T-helper 1 cell treated with Interleukin-12 subunit alpha and Interleukin-12 subunit beta and Interleukin-4 antibody, amounts not matched to agents 30 μg/mL and 1 μg/mL, for 36 hours (primary cell): ENCODE results near the gene HPX.
"Not testable (repeated sequence)": the region's sequence is repeated elsewhere in the genome, so short reads cannot be mapped to it uniquely, and the experiment has no call there.

Experiments
- H3K27ac Mint-ChIP-seq: one replicate; pipeline ENCODE4 v1.8.0; 2021; ENCODE audit warnings: mild to moderate bottlenecking, mixed read lengths
- H3K27me3 Mint-ChIP-seq: one replicate; pipeline ENCODE4 v1.8.0; 2021; ENCODE audit warnings: low read depth, mixed read lengths
- H3K36me3 Mint-ChIP-seq: one replicate; pipeline ENCODE4 v1.8.0; 2021; ENCODE audit warnings: low read depth, mixed read lengths
- H3K4me1 Mint-ChIP-seq: one replicate; pipeline ENCODE4 v1.8.0; 2021; ENCODE audit warnings: low read depth, mixed read lengths
- H3K4me3 Mint-ChIP-seq: one replicate; pipeline ENCODE4 v1.8.0; 2021; ENCODE audit warnings: mild to moderate bottlenecking, moderate library complexity, mixed read lengths
- H3K9me3 Mint-ChIP-seq: one replicate; pipeline ENCODE4 v1.8.0; 2021; ENCODE audit warnings: mixed read lengths

HPX gene

DNA sequence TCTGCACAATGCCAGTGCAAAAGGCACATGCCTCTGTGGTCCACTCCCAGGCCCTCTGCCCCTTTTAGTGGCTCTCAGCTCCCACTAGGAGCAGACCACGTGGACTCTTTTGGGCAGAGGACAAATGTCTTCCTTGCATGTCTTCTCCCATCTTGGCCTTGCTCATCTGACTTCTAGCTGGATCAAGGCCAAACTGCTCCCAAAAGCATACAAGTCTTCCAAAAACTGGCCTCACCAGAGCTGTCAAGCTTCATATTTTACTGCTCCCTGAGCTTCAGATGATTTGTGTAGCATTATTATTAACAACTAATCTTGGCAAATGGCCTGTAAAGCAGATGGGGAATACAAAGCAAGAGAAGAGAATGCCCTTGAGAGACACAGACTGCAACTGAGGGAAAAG lies 43.6 kb downstream of the HPX start:
- H3K4me1 Mint-ChIP-seq, result peaks cover 23% of the 10 kb centered on the region
- no peak overlapping the region for H3K27ac Mint-ChIP-seq
- peaks cover 56% of the 10 kb centered on the region for H3K36me3 Mint-ChIP-seq
- no peak overlapping the region for H3K4me3 Mint-ChIP-seq
- H3K27me3 Mint-ChIP-seq, result no peaks in the 10 kb centered on the region
- no peaks in the 10 kb centered on the region for H3K9me3 Mint-ChIP-seq

GRCh38 chr11:6395470-6396060 lies 45.2 kb downstream of the HPX start:
- no peak overlapping the region for H3K4me3 Mint-ChIP-seq
- H3K36me3 Mint-ChIP-seq, result peaks cover 53% of the 10 kb centered on the region
- H3K27ac Mint-ChIP-seq, result no peak overlapping the region

DNA sequence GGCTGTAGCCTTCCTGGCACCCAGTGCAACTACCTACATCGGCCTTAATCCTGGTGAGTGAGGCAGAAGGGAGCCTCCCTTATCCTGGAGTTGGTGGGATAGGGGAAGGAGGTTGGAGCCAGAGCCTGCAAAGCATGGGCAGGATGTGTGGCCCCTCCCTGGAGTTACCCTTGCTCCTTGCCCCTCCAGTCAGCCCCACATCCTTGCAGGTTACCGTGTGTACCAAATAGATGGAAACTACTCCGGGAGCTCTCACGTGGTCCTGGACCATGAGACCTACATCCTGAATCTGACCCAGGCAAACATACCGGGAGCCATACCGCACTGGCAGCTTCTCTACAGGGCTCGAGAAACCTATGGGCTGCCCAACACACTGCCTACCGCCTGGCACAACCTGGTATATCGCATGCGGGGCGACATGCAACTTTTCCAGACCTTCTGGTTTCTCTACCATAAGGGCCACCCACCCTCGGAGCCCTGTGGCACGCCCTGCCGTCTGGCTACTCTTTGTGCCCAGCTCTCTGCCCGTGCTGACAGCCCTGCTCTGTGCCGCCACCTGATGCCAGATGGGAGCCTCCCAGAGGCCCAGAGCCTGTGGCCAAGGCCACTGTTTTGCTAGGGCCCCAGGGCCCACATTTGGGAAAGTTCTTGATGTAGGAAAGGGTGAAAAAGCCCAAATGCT lies 46.7 kb downstream of the HPX start:
- Mint-ChIP-seq H3K27me3 (peaks cover 2% of the 10 kb centered on the region), H3K36me3 (peaks cover 43% of the 10 kb centered on the region), H3K27ac (no peak overlapping the region), H3K4me1 (peaks cover 24% of the 10 kb centered on the region), H3K9me3 (no peaks in the 10 kb centered on the region), H3K4me3 (no peak overlapping the region)

More at GRCh38 chr11:6395470-6396060, 45.2 kb downstream of the HPX start:
- H3K27me3 Mint-ChIP-seq, result no peaks in the 10 kb centered on the region
- H3K4me1 Mint-ChIP-seq, result peaks cover 21% of the 10 kb centered on the region
- no peaks in the 10 kb centered on the region for H3K9me3 Mint-ChIP-seq

GRCh38 chr11:6392251-6392650 lies 48.5 kb downstream of the HPX start:
- peak overlapping the region; percentile 44 for H3K4me3 Mint-ChIP-seq
- peaks cover 24% of the 10 kb centered on the region for H3K4me1 Mint-ChIP-seq
- peaks cover 29% of the 10 kb centered on the region for H3K36me3 Mint-ChIP-seq
- H3K27ac Mint-ChIP-seq, H3K9me3 Mint-ChIP-seq: not testable (repeated sequence)
- peaks cover 13% of the 10 kb centered on the region for H3K27me3 Mint-ChIP-seq

DNA sequence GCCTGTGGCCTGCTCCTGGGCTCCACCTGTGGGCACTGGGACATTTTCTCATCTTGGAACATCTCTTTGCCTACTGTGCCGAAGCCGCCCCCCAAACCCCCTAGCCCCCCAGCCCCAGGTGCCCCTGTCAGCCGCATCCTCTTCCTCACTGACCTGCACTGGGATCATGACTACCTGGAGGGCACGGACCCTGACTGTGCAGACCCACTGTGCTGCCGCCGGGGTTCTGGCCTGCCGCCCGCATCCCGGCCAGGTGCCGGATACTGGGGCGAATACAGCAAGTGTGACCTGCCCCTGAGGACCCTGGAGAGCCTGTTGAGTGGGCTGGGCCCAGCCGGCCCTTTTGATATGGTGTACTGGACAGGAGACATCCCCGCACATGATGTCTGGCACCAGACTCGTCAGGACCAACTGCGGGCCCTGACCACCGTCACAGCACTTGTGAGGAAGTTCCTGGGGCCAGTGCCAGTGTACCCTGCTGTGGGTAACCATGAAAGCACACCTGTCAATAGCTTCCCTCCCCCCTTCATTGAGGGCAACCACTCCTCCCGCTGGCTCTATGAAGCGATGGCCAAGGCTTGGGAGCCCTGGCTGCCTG lies 49.2 kb downstream of the HPX start:
- H3K4me3 Mint-ChIP-seq, result peak overlapping the region; percentile 93
- H3K9me3 Mint-ChIP-seq, result no peaks in the 10 kb centered on the region
- peaks cover 14% of the 10 kb centered on the region for H3K27me3 Mint-ChIP-seq
- no peak overlapping the region for H3K27ac Mint-ChIP-seq
- peaks cover 24% of the 10 kb centered on the region for H3K36me3 Mint-ChIP-seq
- H3K4me1 Mint-ChIP-seq, result peaks cover 24% of the 10 kb centered on the region

GRCh38 chr11:6390718-6391469 lies 49.9 kb downstream of the HPX start:
- H3K4me3 Mint-ChIP-seq, result peak overlapping the region; percentile 93
- H3K27me3 Mint-ChIP-seq, result peaks cover 14% of the 10 kb centered on the region
- peaks cover 18% of the 10 kb centered on the region for H3K36me3 Mint-ChIP-seq
- peak overlapping the region; percentile 63 for H3K27ac Mint-ChIP-seq
- H3K9me3 Mint-ChIP-seq, result no peaks in the 10 kb centered on the region
- peaks cover 24% of the 10 kb centered on the region for H3K4me1 Mint-ChIP-seq

DNA sequence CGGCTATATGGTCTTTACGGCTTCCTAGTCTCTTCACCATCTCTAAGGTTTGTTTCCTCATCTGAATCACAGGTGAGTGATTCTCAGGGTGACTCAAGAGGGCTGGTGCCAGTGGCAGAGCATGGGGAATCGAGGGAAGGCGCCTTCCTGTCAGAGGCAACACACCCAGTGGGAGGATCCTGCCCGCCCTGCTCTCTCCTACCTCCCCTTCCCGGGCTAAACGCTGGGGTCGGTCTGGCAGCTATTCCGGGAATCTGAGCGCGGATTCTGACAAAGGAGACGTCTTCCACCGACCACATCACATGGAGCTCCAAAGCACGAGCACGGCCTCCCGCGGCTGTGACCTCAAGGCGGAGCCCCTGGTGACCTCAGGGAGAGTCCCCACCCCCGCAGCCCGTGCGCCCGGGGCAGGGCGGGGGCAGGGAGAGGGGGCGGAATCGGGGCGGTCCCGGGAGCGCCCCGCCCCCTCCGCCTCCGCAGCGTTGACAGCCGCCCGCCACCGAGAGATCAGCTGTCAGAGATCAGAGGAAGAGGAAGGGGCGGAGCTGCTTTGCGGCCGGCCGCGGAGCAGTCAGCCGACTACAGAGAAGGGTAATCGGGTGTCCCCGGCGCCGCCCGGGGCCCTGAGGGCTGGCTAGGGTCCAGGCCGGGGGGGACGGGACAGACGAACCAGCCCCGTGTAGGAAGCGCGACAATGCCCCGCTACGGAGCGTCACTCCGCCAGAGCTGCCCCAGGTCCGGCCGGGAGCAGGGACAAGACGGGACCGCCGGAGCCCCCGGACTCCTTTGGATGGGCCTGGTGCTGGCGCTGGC lies 50.7 kb downstream of the HPX start, which contains the start of gene SMPD1:
Gene SMPD1, plus strand, starts transcription at position 570 of the 813 bp plus-strand sequence. Its CDS starts 125 bp downstream, at position 695.
- Mint-ChIP-seq H3K27me3 (peaks cover 19% of the 10 kb centered on the region), H3K36me3 (peaks cover 16% of the 10 kb centered on the region), H3K27ac (peak within 1 kb of the TSS; percentile 97), H3K4me1 (peaks cover 26% of the 10 kb centered on the region), H3K9me3 (no peaks in the 10 kb centered on the region), H3K4me3 (peak within 1 kb of the TSS; percentile 93)

DNA sequence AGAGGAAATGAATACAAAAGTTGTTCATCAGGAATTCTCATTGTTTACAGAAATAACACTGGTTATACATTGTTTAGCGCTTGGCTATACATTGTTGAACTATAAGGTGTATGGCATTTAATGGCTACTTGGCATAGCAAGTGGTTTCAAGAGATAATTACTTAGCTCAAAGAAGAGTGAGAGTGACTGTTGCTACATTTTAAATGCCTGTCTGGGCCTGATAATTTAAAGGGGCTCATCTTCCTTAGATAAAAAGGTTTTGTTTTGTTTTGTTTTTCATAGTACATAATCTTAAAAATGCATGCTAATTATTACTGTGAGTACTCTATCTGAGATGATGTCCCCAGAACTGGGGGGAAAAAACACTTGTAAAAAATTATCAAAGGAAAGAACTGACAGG lies 52.0 kb downstream of the HPX start:
- Mint-ChIP-seq H3K36me3 (peaks cover 14% of the 10 kb centered on the region), H3K4me1 (peaks cover 27% of the 10 kb centered on the region), H3K27me3 (peaks cover 22% of the 10 kb centered on the region), H3K27ac (no peak overlapping the region), H3K4me3 (peak overlapping the region; percentile 93), H3K9me3 (no peaks in the 10 kb centered on the region)

DNA sequence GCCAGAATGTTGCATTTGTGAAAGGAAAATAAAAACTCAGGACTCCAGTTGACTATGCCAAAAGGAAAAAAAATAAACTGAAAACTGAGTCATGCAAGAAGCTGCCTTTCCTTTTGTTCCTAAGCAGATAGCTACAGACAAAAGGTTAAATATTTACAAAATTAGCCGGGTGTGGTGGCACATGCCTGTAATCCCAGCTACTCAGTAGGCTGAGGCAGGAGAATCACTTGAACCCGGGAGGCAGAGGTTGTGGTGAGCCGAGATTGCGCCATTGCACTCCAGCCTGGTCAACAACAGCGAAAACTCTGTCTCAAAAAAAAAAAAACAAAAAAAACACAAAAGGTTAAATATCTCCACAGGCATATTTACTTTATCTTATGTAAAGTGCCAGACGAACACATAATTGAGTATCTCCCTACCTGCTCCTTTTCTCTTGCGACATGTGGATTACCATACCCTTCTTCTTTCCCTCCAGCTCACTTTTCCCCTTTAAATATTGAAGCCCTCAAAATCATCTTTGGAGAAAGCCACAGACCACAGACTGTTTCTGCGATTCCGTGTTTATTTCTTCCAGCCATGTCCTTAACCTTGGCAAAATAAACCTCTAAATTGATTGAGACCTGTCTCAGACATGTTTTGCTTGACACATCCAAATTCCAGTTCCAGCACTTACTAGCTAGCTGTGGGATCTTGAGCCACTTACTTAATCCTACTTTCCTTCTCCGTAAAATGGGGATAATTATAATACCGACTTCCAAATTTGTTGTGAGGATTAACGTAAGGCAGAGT lies 52.8 kb downstream of the HPX start:
- H3K27ac Mint-ChIP-seq, result no peak overlapping the region
- H3K4me3 Mint-ChIP-seq, result no peak overlapping the region
- H3K4me1 Mint-ChIP-seq, result peaks cover 25% of the 10 kb centered on the region
- peaks cover 8% of the 10 kb centered on the region for H3K36me3 Mint-ChIP-seq
- H3K27me3 Mint-ChIP-seq, result peaks cover 27% of the 10 kb centered on the region
- no peaks in the 10 kb centered on the region for H3K9me3 Mint-ChIP-seq

DNA sequence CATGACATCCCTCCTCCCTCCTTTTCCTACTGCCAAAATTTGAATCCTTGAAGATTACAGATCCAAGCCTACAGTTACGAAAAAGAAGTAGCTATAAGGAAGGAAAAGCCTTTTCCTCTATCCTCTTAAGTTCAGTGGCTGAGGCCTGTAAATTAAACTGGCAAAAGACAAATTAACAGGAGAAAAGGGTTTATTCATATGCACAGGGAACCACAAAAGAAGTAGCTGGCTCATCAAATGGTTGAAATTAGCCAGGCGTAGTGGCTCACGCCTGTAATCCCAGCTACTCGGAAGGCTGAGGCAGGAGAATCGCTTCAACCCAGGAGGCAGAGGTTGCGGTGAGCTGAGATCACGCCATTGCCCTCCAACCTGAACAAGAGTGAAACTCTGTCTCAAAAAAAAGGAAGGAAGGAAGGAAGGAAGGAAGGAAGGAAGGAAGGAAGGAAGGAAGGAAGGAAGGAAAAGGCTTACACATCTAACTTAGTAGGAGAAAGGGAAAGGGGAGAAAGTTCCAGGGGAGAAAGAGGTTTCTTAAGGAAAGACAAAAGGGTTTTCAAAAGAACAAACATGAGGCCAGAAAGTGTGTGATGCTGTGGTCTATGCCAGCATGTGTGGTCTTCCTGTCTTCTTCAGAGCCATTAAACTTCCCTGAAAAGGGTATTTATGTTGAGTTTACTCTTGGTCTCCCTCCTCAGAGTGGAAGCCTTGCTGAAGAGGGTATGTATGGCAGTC lies 55.6 kb downstream of the HPX start:
- no peaks in the 10 kb centered on the region for H3K9me3 Mint-ChIP-seq
- peaks cover 27% of the 10 kb centered on the region for H3K27me3 Mint-ChIP-seq
- H3K4me3 Mint-ChIP-seq, result no peak overlapping the region
- no peaks in the 10 kb centered on the region for H3K36me3 Mint-ChIP-seq
- H3K4me1 Mint-ChIP-seq, result peaks cover 15% of the 10 kb centered on the region
- H3K27ac Mint-ChIP-seq, result no peak overlapping the region
